GM21786 (cell line): ENCODE results near the gene MAP7D3.
"Not testable (repeated sequence)": the region's sequence is repeated elsewhere in the genome, so short reads cannot be mapped to it uniquely, and the experiment has no call there.

Source experiments
- ATAC-seq: cut with Tn5 transposase; IDR thresholded peaks from one replicate; pipeline ENCODE4 v1.9.1; 2021; ENCODE audit not compliant: unreplicated experiment

MAP7D3 gene

DNA sequence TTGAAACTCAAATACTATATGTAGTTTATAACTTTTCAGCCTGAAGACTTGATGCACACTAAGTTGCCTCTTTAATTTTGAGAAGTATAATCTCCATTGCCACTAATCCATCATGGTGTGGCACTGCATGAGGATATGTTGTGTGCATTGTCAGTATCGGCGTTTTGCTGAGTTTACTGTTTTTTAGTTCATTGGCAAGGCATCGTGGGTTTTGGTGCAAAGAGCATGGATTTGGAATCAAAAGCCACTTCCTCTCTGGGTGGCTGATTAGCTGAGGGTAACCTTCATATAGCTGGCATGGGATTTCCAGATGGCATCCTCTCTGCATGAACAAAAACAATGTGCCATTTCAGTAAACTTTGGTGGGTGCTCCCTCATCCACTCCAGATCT is 65.2 kb downstream of the MAP7D3 start:
- ATAC-seq, result no peak

- no peak for ATAC-seq
Observed at GRCh38 chrX:136185401-136186022, 65.7 kb downstream of the MAP7D3 start.

DNA sequence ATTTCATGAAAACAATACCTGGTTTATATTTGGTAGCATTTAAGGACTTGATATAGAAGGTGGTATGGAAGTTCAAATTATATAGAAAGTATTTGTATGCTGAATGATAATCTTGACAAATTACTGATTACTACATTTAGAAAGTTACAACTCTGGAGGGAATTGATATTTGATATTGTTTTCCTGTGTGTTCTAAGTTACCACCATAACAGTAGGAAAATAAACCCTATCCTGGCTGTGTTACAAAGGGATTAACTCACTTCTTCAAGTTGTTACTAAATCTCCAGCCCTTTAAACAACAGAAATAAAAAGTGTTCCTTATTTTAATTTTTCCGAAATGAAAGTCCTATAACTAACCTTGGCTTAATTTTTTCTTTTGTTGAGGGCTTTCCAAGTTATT is 67.3 kb downstream of the MAP7D3 start:
- no peak for ATAC-seq

- ATAC-seq, result no peak
Observed at GRCh38 chrX:136183172-136183571, 68.0 kb downstream of the MAP7D3 start.

DNA sequence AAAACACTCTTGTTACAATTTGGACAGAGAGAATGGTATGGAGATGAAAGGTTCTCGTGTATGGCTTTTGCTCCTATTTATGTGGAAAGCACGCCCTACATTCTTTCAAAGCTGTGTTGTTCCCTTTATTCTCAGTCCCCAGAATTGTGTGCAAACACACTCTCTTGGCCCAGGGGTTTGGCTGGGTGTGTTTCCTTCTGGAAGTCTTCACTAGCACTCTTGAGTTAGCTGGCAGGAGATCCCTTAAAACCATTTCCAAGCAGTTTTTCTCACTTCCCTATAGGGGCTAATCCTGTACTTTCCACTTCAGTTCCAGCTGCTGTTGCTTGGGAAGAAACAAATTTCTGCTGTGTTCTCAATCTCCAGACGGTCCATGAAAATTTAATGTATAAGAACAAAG is 68.8 kb downstream of the MAP7D3 start:
- ATAC-seq, result no peak

- no peak for ATAC-seq
Observed at GRCh38 chrX:136179133-136179532, 72.1 kb downstream of the MAP7D3 start.

DNA sequence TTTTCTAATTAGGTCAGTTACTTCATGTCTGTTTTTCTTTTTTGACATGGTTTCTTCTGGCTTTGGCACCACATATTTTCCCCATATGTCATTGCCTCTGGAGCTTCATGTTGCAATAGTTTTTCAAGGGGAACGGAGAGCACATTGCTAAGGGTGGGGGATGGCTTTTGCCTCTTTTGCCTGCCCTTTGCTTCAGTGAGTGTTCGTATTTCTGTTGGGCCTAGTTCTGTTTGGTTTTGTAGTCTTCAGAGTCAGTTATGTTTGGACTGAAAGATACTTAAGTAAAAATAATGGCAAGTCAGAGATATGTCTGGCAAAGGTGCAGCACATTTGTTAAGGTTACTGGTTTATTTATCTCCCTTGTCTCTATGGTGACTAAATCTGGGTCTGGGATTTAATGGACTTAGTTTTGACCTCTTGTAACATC is 74.8 kb downstream of the MAP7D3 start:
- no peak for ATAC-seq

- no peak for ATAC-seq
Observed at GRCh38 chrX:136171420-136171819, 79.8 kb downstream of the MAP7D3 start.

DNA sequence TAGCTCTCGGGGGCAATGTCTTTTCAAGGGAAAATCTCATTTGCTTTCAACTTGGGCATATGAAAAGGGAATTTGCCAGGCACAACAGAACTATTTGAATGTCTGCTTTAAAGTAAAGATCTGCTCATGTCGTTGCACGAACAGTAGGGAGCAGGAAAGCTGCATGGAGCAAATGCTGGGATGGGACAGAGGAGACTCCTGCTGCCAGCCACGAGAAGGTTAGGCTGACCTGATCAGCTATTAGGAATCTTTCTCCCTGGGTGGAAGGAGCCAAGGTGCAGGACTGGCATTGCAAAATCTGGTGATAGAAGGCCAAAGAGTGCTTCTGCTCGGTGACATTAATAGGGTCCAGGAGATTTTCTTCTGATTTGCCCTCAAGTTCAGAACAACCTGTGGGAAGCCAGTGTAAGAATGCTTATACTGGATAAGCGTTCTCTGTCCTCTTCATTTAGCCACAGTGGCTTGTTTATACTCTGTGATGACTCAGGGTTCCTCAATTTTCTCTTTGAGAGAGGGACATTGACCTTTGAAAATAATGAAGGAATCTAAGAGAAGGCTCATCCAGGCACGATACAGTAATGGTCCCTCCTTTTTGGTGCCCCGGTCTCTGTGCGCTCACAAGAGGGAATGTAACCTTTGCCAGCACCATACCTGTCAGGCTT is 80.9 kb downstream of the MAP7D3 start:
- no peak for ATAC-seq

DNA sequence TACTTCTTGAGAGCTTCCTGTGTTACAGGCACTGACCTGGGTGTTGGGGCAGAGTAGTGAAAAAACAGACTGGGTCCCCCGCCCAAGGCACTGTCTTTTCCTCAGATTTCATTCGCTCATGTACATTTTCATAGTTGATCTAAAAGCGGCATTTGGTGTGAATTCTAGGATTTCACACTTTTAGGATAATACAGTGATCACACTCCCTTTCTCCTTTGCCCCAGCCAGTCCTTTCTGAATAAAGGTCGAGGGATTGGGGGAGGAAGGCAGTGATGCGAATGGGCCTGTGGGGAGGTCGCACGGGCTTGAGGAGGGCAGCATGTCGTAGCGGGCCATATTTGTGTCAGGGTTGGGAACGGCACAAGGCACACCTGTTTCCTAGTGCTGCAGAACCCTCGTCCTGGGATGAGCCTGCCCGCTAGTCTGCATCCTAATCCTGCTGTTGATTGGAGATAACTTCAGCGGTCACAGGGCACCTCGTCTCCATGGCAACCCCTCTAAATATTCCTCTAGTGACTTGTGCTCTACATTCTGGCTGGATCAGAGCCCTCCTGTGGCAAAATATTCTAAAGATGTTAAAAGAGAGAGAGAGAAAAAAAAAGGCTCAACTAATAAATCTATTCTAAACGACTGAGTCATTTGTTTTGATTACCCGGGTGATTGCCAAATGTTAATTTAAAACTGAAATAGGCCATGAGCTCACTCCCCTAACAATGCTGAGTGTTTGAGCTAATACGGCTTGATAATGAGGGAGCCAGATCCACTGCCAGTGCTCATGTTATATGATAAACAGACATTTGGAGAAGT is 82.1 kb downstream of the MAP7D3 start:
- no peak for ATAC-seq

DNA sequence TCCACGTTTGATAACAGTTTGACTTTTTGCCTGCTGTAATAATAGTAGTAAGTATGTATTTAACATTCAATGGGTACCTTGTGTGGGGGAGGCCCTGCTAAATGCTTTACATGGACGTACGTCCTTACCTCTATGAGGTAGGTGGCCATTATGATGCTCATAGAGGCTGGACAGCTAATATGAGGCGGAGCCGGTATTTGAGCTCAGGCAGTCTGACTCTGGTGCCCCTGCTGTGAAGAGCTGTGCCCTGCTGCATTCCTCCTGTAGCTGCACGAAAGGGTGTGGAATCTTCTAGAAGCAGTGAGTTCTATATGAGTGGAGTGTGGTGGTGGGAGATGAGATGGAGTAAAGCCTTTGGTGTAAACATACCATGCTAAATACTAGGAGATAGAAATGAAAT is 83.2 kb downstream of the MAP7D3 start:
- ATAC-seq, result not testable (repeated sequence)

- no peak for ATAC-seq
Observed at GRCh38 chrX:136166221-136166855, 84.9 kb downstream of the MAP7D3 start.

GRCh38 chrX:136165406-136165805 is 85.8 kb downstream of the MAP7D3 start:
- no peak for ATAC-seq

GRCh38 chrX:136163689-136164088 is 87.5 kb downstream of the MAP7D3 start:
- ATAC-seq, result no peak
